NB4 (cell line): ENCODE measurements around the gene BZW2.

ENCODE experiments used
- POLR2A ChIP-seq: IDR thresholded peaks from 2 replicates; pipeline ENCODE4 v1.6.1; 2011; ENCODE audit warnings: mild to moderate bottlenecking; ENCODE audit not compliant: insufficient read length; ENCODE audit errors: extremely low read depth
- TF ChIP-seq, protein P1 (sequence below): IDR thresholded peaks from one replicate; pipeline ENCODE4 v1.5.1; 2012; ENCODE audit warnings: low read depth, low read length

DNA sequence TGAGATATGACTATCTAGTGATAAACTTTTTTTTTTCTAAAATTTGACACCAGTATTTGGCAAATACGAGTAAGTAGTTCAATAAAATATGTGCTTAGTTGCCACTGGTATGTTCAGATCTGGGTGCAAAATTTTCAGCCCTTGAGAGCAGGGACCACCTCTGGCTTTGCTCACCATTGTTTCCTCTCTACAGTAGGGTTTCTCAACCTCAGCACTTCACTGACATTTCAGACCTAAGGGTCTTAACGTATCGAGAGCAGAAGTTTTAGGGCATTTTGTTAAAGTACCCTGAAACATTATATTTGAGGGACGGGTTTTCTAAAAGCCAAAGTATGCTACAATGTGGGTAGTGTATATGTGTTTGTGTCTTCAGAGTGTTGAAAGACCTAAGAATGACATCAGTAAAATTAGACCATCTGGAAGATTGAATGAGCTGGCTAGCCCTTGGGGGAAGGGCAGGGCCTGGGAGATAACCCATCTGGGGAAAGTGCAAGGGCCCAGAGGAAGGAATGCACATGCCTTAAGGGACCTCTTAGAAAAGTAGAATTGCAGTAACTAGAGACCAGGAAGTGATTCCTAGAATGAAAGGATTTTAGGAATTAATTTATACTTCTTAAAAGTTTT lies 11.8 kb downstream of the BZW2 start:
- TF ChIP-seq, protein P1, sequence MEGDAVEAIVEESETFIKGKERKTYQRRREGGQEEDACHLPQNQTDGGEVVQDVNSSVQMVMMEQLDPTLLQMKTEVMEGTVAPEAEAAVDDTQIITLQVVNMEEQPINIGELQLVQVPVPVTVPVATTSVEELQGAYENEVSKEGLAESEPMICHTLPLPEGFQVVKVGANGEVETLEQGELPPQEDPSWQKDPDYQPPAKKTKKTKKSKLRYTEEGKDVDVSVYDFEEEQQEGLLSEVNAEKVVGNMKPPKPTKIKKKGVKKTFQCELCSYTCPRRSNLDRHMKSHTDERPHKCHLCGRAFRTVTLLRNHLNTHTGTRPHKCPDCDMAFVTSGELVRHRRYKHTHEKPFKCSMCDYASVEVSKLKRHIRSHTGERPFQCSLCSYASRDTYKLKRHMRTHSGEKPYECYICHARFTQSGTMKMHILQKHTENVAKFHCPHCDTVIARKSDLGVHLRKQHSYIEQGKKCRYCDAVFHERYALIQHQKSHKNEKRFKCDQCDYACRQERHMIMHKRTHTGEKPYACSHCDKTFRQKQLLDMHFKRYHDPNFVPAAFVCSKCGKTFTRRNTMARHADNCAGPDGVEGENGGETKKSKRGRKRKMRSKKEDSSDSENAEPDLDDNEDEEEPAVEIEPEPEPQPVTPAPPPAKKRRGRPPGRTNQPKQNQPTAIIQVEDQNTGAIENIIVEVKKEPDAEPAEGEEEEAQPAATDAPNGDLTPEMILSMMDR: no peak
- TF ChIP-seq POLR2A: no peak
